GM23248 (cell line): Measurements from ENCODE around the gene MACC1. TPM values are rescaled to one million over a fixed set of nuclear protein-coding genes. Genes with fewer than 3 reads are reported as not detected.

Experiments used
- DNase-seq: peaks from one replicate; pipeline ENCODE4 v3.0.0-alpha.2; 2015
- H2AFZ ChIP-seq: fragments of 200-600 bp; sonication (generic); 2 replicates; pipeline ENCODE4 v1.6.1; 2016; ENCODE audit warnings: antibody characterized with exemption
- H3F3A ChIP-seq: fragments of 200-600 bp; sonication (generic); 2 replicates; pipeline ENCODE4 v1.6.1; 2016; ENCODE audit warnings: mild to moderate bottlenecking, antibody characterized with exemption, mixed run types; ENCODE audit not compliant: insufficient read depth
- H3K27ac ChIP-seq: fragments of 200-600 bp; sonication (generic); 2 replicates; pipeline ENCODE4 v1.5.1; 2016; ENCODE audit warnings: mild to moderate bottlenecking
- H3K27me3 ChIP-seq: fragments of 200-600 bp; sonication (generic); replicated peaks from 2 replicates; pipeline ENCODE4 v1.6.1; 2016; ENCODE audit warnings: mild to moderate bottlenecking; ENCODE audit not compliant: insufficient read depth
- H3K36me3 ChIP-seq: fragments of 200-600 bp; sonication (generic); 2 replicates; pipeline ENCODE4 v1.6.1; 2016; ENCODE audit warnings: low read depth, mild to moderate bottlenecking
- H3K4me1 ChIP-seq: fragments of 200-600 bp; sonication (generic); 2 replicates; pipeline ENCODE4 v1.6.1; 2016; ENCODE audit warnings: mild to moderate bottlenecking; ENCODE audit not compliant: insufficient read depth
- H3K4me2 ChIP-seq: fragments of 200-600 bp; sonication (generic); one replicate; pipeline ENCODE4 v1.6.1; 2016; ENCODE audit warnings: mild to moderate bottlenecking; ENCODE audit not compliant: unreplicated experiment
- H3K4me3 ChIP-seq: fragments of 200-600 bp; sonication (generic); 2 replicates; pipeline ENCODE4 v1.5.1; 2016; ENCODE audit warnings: mild to moderate bottlenecking
- H3K79me2 ChIP-seq: fragments of 200-600 bp; sonication (generic); 2 replicates; pipeline ENCODE4 v1.6.1; 2016; ENCODE audit warnings: mild to moderate bottlenecking; ENCODE audit not compliant: insufficient read depth
- H3K9ac ChIP-seq: fragments of 200-600 bp; sonication (generic); 2 replicates; pipeline ENCODE4 v1.6.1; 2016; ENCODE audit warnings: mild to moderate bottlenecking
- H3K9me2 ChIP-seq: fragments of 200-600 bp; sonication (generic); 2 replicates; pipeline ENCODE4 v1.6.1; 2016; ENCODE audit warnings: mixed run types, mild to moderate bottlenecking, moderate library complexity; ENCODE audit not compliant: insufficient read depth
- H3K9me3 ChIP-seq: fragments of 200-600 bp; sonication (generic); one replicate; pipeline ENCODE4 v1.6.1; 2017; ENCODE audit warnings: low read depth
- H4K20me1 ChIP-seq: fragments of 200-600 bp; sonication (generic); 2 replicates; pipeline ENCODE4 v1.6.0; 2016; ENCODE audit not compliant: insufficient read depth
- EZH2 ChIP-seq: fragments of 200-600 bp; sonication (generic); IDR thresholded peaks from 2 replicates; pipeline ENCODE4 v1.6.1; 2018; ENCODE audit warnings: antibody characterized with exemption, mild to moderate bottlenecking; ENCODE audit not compliant: insufficient read depth, poor library complexity, severe bottlenecking
- EZH2phosphoT487 ChIP-seq: fragments of 200-600 bp; sonication (generic); IDR thresholded peaks from 2 replicates; pipeline ENCODE4 v1.6.1; 2018; ENCODE audit warnings: antibody characterized with exemption, moderate library complexity, mild to moderate bottlenecking, low read depth; ENCODE audit not compliant: insufficient read depth
- WGBS, 2 experiments: methylation state at CpG; one replicate each; pipeline ENCODE4 v1.1.6; 2015 to 2017; ENCODE audit warnings: low lambda C conversion rate in 2 of 2, low coverage in 1 of 2; ENCODE audit errors: missing lambda C conversion rate in 2 of 2; 5-methylcytosine and 5-hydroxymethylcytosine counted together
- in situ Hi-C: fragments of 300-500 bp; cut with MboI; formaldehyde crosslinking; loops from 2 replicates; pipeline ENCODE4 v1.15.0; 2020
- polyA plus RNA-seq: library from polyadenylated mRNA; unstranded; fragments of >200 nt; fragmentation: Nextera tagmentation; extraction: Ambion mirVana; gene quantifications from 2 replicates; pipeline ENCODE4 v1.2.1, GENCODE V29; 2016
- total RNA-seq: library from RNA; depleted of rRNA; stranded (reverse); fragments of >200 nt; shearing (Covaris generic); gene quantifications from 2 replicates; pipeline ENCODE4 v1.2.3, GENCODE V29; 2014

Gene MACC1
- total and polyA plus RNA-seq, 2 experiments from 2014 or later = 0.05 to 0.11 TPM

GRCh38 chr7:20200361-20200760 is 16.8 kb downstream of the MACC1 start:
- in situ Hi-C loops = no loop called here
- TF ChIP-seq EZH2 (no peak), EZH2phosphoT487 (no peak)
- Histone ChIP-seq H3K36me3 (no peaks in the 10 kb centered on the region), H3K27ac (no peak overlapping the region), H3K27me3 (no peaks in the 10 kb centered on the region), H3K9me2 (no peaks in the 10 kb centered on the region), H3K9ac (no peak overlapping the region), H3K4me3 (no peak overlapping the region), H3K9me3 (no peaks in the 10 kb centered on the region), H2AFZ (no peak overlapping the region), H3K4me2 (peak overlapping the region; percentile 64), H4K20me1 (no peaks in the 10 kb centered on the region), H3K4me1 (peaks cover 22% of the 10 kb centered on the region), H3F3A (peaks cover 14% of the 10 kb centered on the region), H3K79me2 (no peaks in the 10 kb centered on the region)
- WGBS, 2 experiments = 69 to 70% methylated on average over 3 of the region's 3 CpGs
- no peak for DNase-seq

GRCh38 chr7:20199015-20199737 is 18.0 kb downstream of the MACC1 start:
- H3K27me3 ChIP-seq = no peaks in the 10 kb centered on the region
- peak overlapping the region; percentile 51 for H2AFZ ChIP-seq
- H3K36me3 ChIP-seq = no peaks in the 10 kb centered on the region
- H3K79me2 ChIP-seq = no peaks in the 10 kb centered on the region
- H3K27ac ChIP-seq = peak overlapping the region; percentile 53
- DNase-seq = peak; percentile 78
- H3K9ac ChIP-seq = no peak overlapping the region
- H3K9me2 ChIP-seq = no peaks in the 10 kb centered on the region
- H3K4me3 ChIP-seq = peak overlapping the region; percentile 29
- TF ChIP-seq EZH2 (no peak), EZH2phosphoT487 (no peak)
- H3K9me3 ChIP-seq = no peaks in the 10 kb centered on the region
- 53 to 57% methylated on average over 2 of the region's 2 CpGs for WGBS, 2 experiments
- no peaks in the 10 kb centered on the region for H4K20me1 ChIP-seq
- in situ Hi-C loops = no loop called here
- peaks cover 22% of the 10 kb centered on the region for H3K4me1 ChIP-seq
- H3F3A ChIP-seq = peaks cover 14% of the 10 kb centered on the region
- peak overlapping the region; percentile 64 for H3K4me2 ChIP-seq

DNA sequence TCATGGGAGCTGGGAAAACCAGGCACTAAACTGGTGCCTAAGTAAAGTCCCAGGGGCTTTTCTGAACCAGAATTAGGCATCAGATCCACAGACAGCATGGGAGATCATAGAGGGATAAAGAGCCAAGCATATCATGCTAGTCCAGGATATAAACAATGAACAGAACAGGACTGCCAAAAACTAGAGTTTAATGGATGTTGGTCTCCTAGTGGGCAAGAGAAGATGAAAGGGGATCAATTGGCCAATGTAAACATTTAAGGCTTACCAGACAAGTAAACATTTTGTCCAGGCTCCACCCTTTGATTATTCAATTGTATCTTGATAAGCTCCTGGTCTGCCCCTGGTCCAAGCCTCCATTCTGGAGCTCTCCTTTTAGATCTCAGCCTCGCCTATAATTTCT is 18.9 kb downstream of the MACC1 start:
- Histone ChIP-seq H2AFZ (no peak overlapping the region), H3K4me3 (no peak overlapping the region), H3K4me1 (peaks cover 22% of the 10 kb centered on the region), H3K27me3 (no peaks in the 10 kb centered on the region), H3K9ac (no peak overlapping the region), H3K9me3 (no peaks in the 10 kb centered on the region), H3K9me2 (no peaks in the 10 kb centered on the region), H3K79me2 (no peaks in the 10 kb centered on the region), H3K36me3 (no peaks in the 10 kb centered on the region), H3K27ac (no peak overlapping the region), H3F3A (peaks cover 14% of the 10 kb centered on the region), H3K4me2 (no peak overlapping the region), H4K20me1 (no peaks in the 10 kb centered on the region)
- WGBS, 2 experiments = 100% methylated on average over 1 of the region's 1 CpG
- no peak for DNase-seq
- no peak for TF ChIP-seq EZH2
- no peak for TF ChIP-seq EZH2phosphoT487
- in situ Hi-C loops = no loop called here

DNA sequence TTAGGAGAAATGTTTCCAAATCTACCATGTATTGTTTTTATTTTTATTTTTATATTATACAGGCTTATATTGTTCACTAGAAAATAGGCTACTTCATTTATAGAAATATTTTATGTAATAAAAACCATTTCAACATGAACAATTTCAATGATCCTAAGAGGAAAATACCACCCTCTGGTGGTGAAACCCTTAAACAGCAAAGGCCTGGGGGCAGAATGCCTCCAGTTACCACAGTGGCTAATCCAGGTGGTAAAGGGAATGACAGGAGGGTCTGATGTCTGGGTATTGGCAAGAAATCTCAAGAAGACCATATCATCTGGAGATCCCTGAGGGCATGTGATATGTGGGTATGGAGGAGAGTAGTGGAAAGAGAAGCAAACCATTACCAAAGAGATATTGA is 19.3 kb downstream of the MACC1 start:
- Histone ChIP-seq H3K27ac (no peak overlapping the region), H2AFZ (no peak overlapping the region), H3K79me2 (no peaks in the 10 kb centered on the region), H3K27me3 (no peaks in the 10 kb centered on the region), H3K4me2 (no peak overlapping the region), H3F3A (peaks cover 14% of the 10 kb centered on the region), H4K20me1 (no peaks in the 10 kb centered on the region), H3K36me3 (no peaks in the 10 kb centered on the region), H3K4me1 (peaks cover 22% of the 10 kb centered on the region), H3K9ac (no peak overlapping the region), H3K4me3 (no peak overlapping the region), H3K9me3 (no peaks in the 10 kb centered on the region), H3K9me2 (no peaks in the 10 kb centered on the region)
- in situ Hi-C loops = no loop called here
- TF ChIP-seq EZH2 = no peak
- no peak for TF ChIP-seq EZH2phosphoT487
- DNase-seq = no peak
